HUES48 (cell line): Measurements from ENCODE around the gene MAP3K5.

Source experiments
- H3K27ac ChIP-seq: one replicate; pipeline ENCODE4 v1.7.0; 2013; ENCODE audit warnings: low read depth, low read length, inconsistent platforms
- H3K27me3 ChIP-seq: 2 replicates; pipeline ENCODE4 v1.6.1; 2013; ENCODE audit warnings: mild to moderate bottlenecking, low read length; ENCODE audit not compliant: control insufficient read depth, insufficient read depth
- H3K36me3 ChIP-seq: 2 replicates; pipeline ENCODE4 v1.6.1; 2013; ENCODE audit warnings: low read length; ENCODE audit not compliant: control insufficient read depth, insufficient read depth
- H3K4me1 ChIP-seq: 2 replicates; pipeline ENCODE4 v1.6.1; 2013; ENCODE audit warnings: mild to moderate bottlenecking, low read length; ENCODE audit not compliant: control insufficient read depth, insufficient read depth
- H3K4me3 ChIP-seq: 2 replicates; pipeline ENCODE4 v1.5.1; 2013; ENCODE audit warnings: mild to moderate bottlenecking, low read depth, low read length
- H3K9ac ChIP-seq: 2 replicates; pipeline ENCODE4 v1.6.1; 2013; ENCODE audit warnings: mild to moderate bottlenecking, low read depth, low read length, moderate library complexity
- H3K9me3 ChIP-seq: 2 replicates; pipeline ENCODE4 v1.6.1; 2013; ENCODE audit warnings: low read length; ENCODE audit not compliant: control insufficient read depth, insufficient read depth

The MAP3K5 gene

GRCh38 chr6:136742125-136742524 is 50.2 kb downstream of the MAP3K5 start:
- H3K27ac ChIP-seq, result no peak overlapping the region
- peaks cover 14% of the 10 kb centered on the region for H3K4me1 ChIP-seq
- no peak overlapping the region for H3K9ac ChIP-seq
- no peaks in the 10 kb centered on the region for H3K36me3 ChIP-seq
- no peaks in the 10 kb centered on the region for H3K9me3 ChIP-seq
- H3K4me3 ChIP-seq, result no peak overlapping the region
- H3K27me3 ChIP-seq, result no peaks in the 10 kb centered on the region

- no peak overlapping the region for H3K4me3 ChIP-seq
- no peaks in the 10 kb centered on the region for H3K9me3 ChIP-seq
- no peaks in the 10 kb centered on the region for H3K36me3 ChIP-seq
- H3K4me1 ChIP-seq, result peaks cover 11% of the 10 kb centered on the region
- H3K27ac ChIP-seq, result no peak overlapping the region
- H3K27me3 ChIP-seq, result no peaks in the 10 kb centered on the region
- no peak overlapping the region for H3K9ac ChIP-seq
Observed at GRCh38 chr6:136740050-136740974, 52.0 kb downstream of the MAP3K5 start.

- Histone ChIP-seq H3K36me3 (no peaks in the 10 kb centered on the region), H3K4me1 (peaks cover 11% of the 10 kb centered on the region), H3K9ac (no peak overlapping the region), H3K27me3 (no peaks in the 10 kb centered on the region), H3K4me3 (no peak overlapping the region), H3K9me3 (no peaks in the 10 kb centered on the region), H3K27ac (no peak overlapping the region)
Observed at GRCh38 chr6:136739501-136739900, 52.8 kb downstream of the MAP3K5 start.

GRCh38 chr6:136739071-136739470 is 53.2 kb downstream of the MAP3K5 start:
- H3K9ac ChIP-seq, result no peak overlapping the region
- H3K36me3 ChIP-seq, result no peaks in the 10 kb centered on the region
- peaks cover 11% of the 10 kb centered on the region for H3K4me1 ChIP-seq
- H3K27me3 ChIP-seq, result no peaks in the 10 kb centered on the region
- H3K4me3 ChIP-seq, result no peak overlapping the region
- no peaks in the 10 kb centered on the region for H3K9me3 ChIP-seq
- H3K27ac ChIP-seq, result no peak overlapping the region

GRCh38 chr6:136738692-136739057 is 53.6 kb downstream of the MAP3K5 start:
- no peak overlapping the region for H3K4me3 ChIP-seq
- H3K27me3 ChIP-seq, result no peaks in the 10 kb centered on the region
- no peak overlapping the region for H3K27ac ChIP-seq
- H3K36me3 ChIP-seq, result no peaks in the 10 kb centered on the region
- no peak overlapping the region for H3K9ac ChIP-seq
- H3K9me3 ChIP-seq, result no peaks in the 10 kb centered on the region
- peaks cover 11% of the 10 kb centered on the region for H3K4me1 ChIP-seq

GRCh38 chr6:136737871-136738691 is 54.2 kb downstream of the MAP3K5 start:
- H3K9me3 ChIP-seq, result no peaks in the 10 kb centered on the region
- H3K27me3 ChIP-seq, result no peaks in the 10 kb centered on the region
- H3K4me1 ChIP-seq, result peaks cover 11% of the 10 kb centered on the region
- H3K4me3 ChIP-seq, result no peak overlapping the region
- no peaks in the 10 kb centered on the region for H3K36me3 ChIP-seq
- H3K9ac ChIP-seq, result no peak overlapping the region
- H3K27ac ChIP-seq, result no peak overlapping the region

- Histone ChIP-seq H3K4me1 (peaks cover 11% of the 10 kb centered on the region), H3K36me3 (no peaks in the 10 kb centered on the region), H3K9ac (no peak overlapping the region)
Observed at GRCh38 chr6:136737374-136737844, 54.9 kb downstream of the MAP3K5 start.

GRCh38 chr6:136736281-136736960 is 55.9 kb downstream of the MAP3K5 start:
- no peak overlapping the region for H3K27ac ChIP-seq
- peaks cover 11% of the 10 kb centered on the region for H3K4me1 ChIP-seq
- no peaks in the 10 kb centered on the region for H3K27me3 ChIP-seq
- H3K36me3 ChIP-seq, result no peaks in the 10 kb centered on the region
- no peak overlapping the region for H3K9ac ChIP-seq
- H3K9me3 ChIP-seq, result no peaks in the 10 kb centered on the region
- H3K4me3 ChIP-seq, result no peak overlapping the region

More at GRCh38 chr6:136737374-136737844, 54.9 kb downstream of the MAP3K5 start:
- Histone ChIP-seq H3K4me3 (no peak overlapping the region), H3K27ac (no peak overlapping the region), H3K9me3 (no peaks in the 10 kb centered on the region), H3K27me3 (no peaks in the 10 kb centered on the region)

GRCh38 chr6:136734977-136735376 is 57.3 kb downstream of the MAP3K5 start:
- H3K27ac ChIP-seq, result no peak overlapping the region
- no peaks in the 10 kb centered on the region for H3K27me3 ChIP-seq
- no peak overlapping the region for H3K4me3 ChIP-seq
- no peak overlapping the region for H3K9ac ChIP-seq
- peaks cover 3% of the 10 kb centered on the region; the same call in 1 of the 2 replicates for H3K4me1 ChIP-seq
- H3K9me3 ChIP-seq, result no peaks in the 10 kb centered on the region
- H3K36me3 ChIP-seq, result no peaks in the 10 kb centered on the region

- Histone ChIP-seq H3K4me3 (no peak overlapping the region), H3K9ac (no peak overlapping the region), H3K27ac (no peak overlapping the region), H3K9me3 (no peaks in the 10 kb centered on the region), H3K27me3 (no peaks in the 10 kb centered on the region), H3K4me1 (no peaks in the 10 kb centered on the region), H3K36me3 (no peaks in the 10 kb centered on the region)
Observed at GRCh38 chr6:136732889-136733288, 59.4 kb downstream of the MAP3K5 start.
